GM18907 (cell line): Measurements from ENCODE around the gene ARL3.
"Not testable (repeated sequence)": the region's sequence is repeated elsewhere in the genome, so short reads cannot be mapped to it uniquely, and the experiment has no call there.

Source experiments
- ATAC-seq: cut with Tn5 transposase; IDR thresholded peaks from one replicate; pipeline ENCODE4 v1.9.1; 2021; ENCODE audit warnings: mild to moderate bottlenecking, moderate library complexity; ENCODE audit not compliant: unreplicated experiment

Gene ARL3, protein sequence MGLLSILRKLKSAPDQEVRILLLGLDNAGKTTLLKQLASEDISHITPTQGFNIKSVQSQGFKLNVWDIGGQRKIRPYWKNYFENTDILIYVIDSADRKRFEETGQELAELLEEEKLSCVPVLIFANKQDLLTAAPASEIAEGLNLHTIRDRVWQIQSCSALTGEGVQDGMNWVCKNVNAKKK

DNA sequence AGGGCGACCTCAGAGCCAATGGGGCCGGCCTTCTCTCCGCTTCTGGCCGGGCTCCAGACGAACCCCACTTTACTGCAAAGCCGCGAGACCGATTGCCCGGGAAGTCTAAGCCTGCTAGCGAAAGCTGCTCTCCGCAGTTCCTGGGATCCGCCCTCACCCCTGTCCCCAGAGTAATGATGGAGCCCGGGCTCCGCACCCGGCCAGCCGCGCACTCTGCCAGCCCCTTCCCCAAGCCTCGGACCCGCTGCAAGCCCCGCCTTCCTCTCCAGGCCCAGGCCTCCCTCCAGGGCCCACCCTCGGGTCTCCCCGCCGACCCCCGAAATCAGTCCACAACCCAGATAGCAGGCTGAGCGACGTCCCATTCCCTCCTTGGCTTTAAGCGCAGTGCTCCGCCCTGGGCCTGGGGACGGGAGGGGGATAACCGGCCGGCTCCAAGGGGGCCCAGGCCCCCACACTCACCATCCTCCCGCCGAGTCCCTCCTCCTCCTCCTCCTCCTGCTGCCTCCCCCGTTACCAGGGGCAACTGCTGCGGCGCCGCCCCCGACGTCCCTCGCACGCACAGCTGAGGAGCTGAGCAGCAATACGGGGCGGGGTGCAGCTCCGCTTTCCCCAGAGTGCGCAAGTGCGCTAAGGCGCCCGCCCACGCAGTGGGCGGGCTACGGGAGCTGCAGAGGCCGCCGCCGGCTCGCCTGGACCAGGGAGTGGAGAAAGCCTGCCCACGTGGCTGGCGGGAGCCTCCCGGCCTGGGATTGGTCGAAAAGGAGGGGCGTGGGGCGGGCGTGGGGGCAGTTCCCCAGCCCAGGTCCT, at the start of gene ARL3:
TSS of gene ARL3 (minus strand) at position 584 of the 807 bp plus-strand sequence. CDS start at position 462, 122 bp downstream.
- peak; percentile 78 for ATAC-seq

DNA sequence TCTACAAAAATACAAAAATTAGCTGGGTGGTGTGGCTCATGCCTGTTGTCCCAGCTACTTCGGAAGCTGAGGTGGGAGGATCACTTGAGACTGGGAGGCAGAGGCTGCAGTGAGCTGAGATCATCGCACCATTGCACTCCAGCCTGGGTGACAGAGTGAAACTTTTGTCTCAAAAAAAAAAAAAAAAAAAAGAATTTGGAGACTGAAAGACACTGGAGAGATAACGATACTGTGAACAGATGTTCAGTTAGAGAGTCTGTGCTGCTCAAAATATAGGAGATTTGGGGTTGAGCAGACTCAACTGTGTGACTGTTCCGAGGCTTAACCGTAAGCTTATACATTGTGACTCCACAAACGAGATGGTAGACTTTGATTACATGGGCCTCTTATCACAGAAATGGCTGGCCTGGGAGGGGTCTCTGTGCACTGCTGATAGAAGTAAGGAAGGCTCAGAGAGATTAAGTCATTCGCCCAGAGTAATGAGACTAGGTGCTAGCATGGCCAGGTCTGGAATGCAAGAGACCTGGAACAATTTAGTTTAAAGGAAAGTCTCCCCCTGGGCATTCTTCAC, 48.9 kb upstream of the ARL3 start:
- no peak for ATAC-seq

DNA sequence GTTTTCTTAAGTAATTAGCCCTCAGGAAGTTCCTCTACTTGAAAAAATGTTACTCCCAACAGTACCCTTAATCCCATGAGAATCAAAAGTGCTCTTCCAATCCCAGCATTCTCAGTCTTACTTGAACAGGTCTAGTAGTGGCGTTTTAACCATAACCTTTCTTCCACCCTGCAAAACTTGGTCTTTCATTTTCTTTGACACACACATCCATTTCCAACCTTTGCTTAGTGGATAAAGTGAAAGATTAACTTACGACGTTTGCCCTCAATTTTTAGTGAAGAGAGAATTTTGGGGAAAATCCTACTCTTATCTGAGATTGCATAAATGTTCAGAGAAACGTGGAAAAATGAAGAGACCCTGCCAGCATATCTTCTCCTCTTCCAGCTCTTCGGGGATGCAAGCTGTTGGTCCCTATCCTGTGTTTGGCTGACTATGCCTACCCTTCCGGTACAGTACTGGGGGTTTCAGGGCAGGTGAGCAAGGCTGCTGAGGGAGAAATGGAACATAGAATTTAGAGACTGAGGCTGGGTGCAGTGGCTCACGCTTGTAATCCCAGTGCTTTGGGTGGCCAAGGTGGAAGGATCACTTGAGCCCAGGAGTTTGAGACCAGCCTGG, 48.3 kb upstream of the ARL3 start:
- no peak for ATAC-seq

DNA sequence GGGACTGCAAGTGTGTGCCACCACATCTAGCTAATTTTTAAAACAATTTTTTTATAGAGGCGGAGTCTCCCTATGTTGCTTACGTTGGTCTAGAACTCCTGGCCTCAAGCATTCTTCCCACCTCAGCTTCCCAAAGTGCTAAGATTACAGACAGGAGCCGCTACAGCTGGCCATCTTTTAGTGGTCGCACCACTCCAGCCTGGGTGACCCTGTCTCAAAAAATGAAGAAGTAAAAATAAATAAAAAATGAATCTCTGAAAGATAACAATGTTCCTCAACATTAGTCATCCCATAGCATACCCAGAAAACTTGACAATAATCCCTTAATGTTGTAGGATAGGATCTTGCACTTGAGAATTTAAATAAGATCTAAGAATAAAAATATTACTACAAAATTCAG, 47.8 kb upstream of the ARL3 start:
- ATAC-seq: no peak

DNA sequence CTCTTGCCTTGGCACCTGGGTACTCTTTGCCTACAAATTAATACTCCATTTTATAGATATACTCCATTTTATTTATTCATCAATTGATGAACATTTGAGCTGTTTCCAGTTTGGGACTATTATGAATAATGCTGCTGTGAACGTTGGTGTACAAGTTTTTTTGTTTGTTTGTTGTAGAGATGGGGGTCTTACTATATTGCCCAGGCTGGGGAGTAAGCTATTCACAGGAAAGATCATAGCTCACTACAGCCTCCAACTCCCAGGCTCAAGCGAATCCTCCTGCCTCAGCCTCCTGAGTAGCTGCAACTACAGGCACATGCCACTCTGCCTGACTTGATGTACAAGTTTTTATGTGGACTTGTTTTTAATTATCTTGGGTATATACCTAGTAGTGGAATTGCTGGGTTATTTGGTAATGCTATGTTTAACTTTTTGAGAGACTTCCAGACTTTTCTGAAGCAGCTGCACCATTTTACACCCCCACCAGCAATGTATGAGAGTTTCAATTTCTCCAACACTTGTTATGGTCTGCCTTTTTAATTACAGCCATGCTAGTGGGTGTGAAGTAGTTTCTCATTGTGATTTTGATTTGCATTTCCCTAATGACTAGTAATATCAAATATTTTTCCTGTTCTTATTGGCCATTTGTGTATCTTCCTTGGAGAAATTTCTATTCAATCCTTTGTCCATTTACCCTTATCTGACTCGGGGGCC, 45.5 kb upstream of the ARL3 start:
- ATAC-seq: no peak

DNA sequence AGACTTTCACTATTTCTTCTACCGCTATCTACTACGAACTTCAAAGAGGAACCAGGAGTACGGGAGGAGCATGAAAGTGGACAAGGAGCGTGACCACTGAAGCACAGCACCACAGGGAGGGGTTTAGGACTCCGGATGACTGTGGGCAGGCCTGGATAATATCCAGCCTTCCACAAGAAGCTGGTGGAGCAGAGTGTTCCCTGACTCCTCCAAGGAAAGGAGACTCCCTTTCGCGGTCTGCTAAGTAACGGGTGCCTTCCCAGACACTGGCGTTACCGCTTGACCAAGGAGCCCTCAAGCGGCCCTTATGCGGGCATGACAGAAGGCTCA, 44.7 kb upstream of the ARL3 start:
- not testable (repeated sequence) for ATAC-seq

DNA sequence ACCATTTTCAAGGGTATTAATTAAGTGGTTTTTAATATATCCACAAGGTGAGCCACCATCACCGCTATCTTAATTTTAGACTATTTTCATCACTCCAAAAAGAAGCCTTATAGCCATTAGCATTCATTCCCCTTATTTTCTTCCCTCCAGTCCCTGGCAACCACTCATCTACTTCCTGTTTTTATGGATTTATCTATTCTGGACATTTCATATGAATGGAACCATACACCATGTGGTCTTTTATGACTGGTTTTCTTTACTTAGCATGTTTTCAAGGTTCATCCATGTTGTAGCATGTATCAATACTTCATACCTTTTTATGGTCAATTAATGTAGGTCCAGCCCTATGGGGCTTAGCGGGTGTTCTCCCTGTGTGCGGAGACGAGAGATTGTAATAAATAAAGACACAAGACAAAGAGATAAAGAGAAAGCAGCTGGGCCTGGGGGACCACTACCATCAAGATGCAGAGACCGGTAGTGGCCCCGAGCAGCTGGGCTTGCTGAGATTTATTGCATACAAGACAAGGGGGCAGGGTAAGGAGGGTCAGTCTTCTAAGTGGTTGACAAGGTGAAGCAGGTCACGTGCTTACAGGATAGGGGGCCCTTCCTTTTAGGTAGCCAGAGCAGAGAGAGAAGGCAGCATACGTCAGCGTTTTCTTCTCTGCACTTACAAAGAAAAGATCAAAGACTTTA, 44.2 kb upstream of the ARL3 start:
- ATAC-seq: no peak

DNA sequence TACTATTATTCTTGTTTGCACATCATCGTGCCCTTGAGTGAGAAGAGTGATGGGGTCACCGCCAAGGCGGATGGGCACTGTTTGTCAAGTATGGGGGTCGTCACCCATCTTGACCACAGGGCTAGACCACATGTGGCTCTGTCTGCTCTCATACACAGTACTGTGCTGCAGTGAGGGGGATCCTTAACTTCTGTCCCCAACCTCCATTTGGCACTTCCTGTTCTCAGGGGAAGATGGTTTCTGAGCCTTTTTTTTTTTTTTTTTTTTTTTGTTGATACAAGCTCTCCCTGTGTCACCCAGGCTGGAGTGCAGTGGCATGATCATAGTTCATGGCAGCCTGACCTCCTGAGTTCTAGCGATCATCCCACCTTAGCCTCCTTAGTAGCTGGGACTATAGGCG, 43.1 kb upstream of the ARL3 start:
- ATAC-seq: no peak

DNA sequence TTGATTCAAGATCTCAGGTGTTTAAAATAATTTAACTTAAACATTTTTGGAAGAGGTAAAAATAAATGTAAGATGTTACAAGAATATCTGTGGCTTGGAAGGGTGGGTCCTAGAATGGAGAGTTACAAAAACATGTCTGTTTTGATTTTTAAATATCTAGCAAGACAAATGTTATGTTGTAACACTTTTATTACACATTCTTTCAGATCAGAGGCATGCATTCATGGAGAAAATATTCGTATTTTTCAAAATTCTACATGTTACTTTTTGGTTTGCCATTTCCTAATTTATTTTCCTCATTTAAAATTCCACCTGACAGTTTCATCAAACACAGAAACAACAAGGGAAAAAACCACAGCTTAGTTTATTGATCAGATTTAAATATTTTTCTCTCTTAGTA, 39.5 kb upstream of the ARL3 start:
- no peak for ATAC-seq

DNA sequence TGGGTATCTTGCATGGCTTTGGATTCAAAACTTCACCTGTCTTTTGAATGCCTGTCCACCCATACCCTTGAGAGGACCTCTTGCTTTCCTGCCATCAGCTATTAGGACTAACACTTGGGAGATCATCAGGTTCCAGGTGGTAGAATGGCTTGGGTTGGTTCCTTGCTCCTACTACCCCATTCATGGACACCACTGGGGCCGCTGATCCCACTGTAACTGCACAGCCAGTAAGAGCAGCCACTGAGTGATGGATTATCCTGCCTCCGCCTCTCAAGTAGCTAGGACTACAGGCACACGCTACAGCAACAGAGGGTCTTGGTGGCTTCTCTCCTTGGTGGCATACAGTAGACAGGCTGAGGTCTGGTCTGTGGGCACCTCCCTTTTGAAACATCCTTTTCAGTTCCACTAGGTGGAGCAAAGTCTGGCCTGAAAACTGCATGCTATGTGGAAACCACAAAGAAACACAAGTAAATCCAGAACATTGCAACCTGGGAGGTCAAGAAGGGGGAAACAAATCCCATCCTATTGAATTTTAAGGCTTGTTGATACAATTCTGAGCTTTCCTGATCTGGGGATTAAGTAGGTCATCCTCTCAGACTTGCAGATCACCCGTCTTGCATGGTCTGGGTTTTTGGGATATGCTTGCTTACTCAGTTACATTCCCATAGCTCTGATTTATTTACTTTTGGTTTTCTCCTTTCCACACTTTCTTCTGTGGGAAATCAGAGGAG, 38.9 kb upstream of the ARL3 start:
- peak; percentile 56 for ATAC-seq

DNA sequence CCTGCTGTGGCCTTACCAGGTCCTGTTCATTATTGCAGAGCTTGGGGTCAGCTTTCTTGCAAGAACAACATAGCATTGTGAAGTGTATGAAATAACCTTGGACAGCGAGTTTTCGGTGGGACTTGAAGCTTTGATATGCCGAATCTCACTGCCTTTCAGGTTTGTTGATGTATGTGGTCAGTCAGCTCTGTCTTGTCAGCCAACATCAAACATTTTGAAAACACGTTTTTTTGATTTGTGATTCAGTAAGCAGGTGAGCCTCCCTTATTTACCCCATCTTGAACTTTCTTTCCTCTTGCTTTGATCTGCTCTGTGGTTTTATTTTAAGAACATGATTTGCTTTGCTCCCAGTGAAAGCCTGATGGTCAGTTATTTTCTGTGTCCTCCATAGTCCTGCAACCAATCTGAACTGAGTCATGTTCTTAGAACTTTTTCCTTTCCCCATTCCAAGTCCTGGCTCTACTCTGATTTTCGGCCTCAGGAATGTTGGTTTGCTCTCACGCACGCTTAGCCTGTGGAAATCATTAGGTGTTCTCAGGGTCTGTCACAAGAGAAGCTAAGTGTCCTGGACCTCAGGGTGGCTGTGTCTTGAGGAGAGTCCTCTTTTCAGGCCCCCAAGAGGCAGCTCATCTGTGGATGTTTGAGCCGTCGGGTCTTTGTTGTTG, 38.2 kb upstream of the ARL3 start:
- ATAC-seq: no peak

DNA sequence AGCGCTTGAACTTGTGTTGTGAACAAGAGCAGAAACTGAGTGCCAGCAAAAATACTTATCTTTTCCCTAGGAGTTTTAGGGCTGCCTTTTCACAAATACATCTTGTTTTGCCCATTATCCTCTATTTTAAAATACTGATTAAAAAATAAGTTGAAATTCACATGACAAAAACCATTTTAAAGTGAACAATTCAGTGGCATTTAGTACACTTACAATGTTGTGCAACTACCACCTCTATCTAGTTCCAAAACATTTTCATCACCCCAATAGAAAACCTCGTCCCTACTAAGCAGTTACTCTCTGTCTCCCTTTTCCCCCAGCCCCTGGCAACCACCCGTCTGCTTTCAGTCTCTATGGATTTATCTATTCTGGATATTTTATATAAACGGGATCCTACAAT, 31.0 kb upstream of the ARL3 start:
- ATAC-seq: no peak

DNA sequence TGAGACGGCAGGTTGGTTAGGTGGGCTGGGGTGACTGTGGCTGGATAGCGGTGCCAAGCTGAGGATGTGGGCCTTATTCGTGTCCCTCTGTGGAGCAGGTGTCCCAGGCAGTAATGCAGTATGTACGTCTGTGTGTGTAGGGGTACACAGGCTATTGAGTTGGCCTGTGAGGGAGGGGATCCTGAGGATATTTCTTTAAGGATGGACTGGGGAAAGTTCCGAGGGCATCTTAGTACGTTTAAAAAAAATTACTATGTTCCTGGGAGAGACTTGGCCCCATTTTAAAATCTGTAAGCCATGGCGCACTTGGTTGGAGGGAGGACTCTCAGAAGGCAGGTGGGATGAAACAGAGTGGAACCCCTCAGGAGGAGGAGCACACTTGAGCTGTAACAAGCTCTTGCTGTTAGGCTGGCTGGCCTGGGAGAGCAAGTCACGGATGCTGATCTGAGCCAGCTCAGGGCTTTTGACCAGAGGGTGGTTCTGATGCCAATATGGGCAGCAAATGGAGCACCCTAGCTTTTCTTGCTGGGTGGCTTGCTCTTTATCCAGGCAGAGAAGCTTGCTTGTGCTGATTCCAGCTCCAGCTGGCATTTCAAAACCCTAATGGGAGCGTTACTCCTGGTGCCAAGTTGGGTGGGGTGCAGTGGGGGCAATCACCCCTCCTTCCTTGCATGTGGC, 30.3 kb upstream of the ARL3 start:
- peak; percentile 16 for ATAC-seq

DNA sequence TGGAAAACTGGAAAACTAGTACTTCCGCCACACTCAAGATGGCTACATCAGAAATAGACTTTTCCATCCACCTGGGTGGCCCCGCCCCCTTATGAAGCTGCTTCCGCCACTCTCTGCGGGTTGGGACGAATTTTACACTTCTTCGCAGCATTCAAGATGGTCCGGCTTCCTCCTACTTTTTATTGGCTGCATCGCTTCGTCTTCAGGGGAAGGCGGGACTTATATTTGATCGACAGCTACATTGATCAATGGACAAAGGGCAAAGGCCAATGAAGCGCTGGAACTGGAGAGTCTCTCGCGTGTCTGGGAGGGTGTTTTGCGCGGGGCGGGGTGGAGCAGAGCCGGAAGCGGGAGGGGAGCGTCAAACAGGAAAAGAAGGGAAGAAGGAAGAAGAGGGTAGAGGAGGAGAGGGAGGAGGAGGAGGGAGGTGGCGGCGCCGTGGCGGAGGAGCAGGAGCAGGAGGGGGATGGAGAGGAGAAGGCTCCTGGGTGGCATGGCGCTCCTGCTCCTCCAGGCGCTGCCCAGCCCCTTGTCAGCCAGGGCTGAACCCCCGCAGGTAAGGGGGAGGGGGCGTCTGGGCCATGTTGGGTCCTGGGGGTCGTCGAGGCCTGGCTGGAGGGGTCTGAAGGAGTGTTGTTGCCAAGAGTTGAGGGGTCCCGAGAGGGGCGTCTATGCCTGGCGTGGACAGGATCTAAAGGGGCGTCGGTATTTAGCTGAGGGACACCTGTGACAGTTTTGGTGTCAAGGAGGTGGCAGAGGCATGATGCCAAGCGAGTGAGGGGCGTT, 29.6 kb upstream of the ARL3 start, which contains the start of gene WBP1L:
TSS of gene WBP1L (plus strand) at position 361 of the 786 bp plus-strand sequence. CDS start at position 467, 106 bp downstream.
- peak; percentile 96 for ATAC-seq

DNA sequence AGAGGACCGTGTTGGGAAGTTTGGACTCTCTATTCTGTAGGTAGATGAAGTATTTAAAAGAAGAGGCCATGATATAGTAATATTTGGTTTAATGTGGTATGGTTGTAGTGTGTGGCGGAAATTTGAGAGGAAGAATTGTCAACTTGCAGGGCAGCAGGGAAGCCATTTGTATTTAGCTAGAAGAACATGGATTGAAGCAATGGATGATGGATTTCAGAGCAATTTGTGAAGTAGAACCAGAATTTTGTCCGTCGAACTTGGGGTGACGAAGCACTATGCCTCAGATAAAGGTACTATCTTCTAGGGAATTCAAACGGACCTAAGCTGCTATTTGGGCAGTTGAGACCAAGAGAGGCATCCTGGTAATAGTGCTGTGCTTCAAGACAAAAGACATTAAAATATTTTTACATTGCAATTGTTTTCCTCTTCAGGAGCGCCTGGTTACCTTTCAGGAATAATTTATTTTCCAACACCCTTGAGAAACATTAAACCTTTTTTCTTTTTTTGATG, 28.9 kb upstream of the ARL3 start:
- peak; percentile 2 for ATAC-seq

DNA sequence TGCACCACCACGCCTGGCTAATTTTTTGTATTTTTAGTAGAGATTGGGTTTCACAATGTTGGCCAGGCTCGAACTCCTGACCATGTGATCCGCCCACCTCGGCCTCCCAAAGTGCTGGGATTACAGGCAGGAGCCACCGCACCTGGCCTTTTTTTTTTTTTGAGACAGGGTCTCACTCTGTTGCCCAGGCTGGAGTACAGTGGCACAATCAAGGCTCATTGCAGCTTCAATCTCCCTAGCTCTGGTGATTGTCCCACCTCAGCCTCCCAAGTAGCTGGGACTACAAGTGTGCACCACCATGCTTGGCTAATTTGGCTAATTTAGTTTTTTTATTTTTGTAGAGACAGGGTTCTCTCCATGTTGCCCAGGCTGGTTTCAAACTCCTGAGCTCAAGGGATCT, 28.1 kb upstream of the ARL3 start:
- not testable (repeated sequence) for ATAC-seq

DNA sequence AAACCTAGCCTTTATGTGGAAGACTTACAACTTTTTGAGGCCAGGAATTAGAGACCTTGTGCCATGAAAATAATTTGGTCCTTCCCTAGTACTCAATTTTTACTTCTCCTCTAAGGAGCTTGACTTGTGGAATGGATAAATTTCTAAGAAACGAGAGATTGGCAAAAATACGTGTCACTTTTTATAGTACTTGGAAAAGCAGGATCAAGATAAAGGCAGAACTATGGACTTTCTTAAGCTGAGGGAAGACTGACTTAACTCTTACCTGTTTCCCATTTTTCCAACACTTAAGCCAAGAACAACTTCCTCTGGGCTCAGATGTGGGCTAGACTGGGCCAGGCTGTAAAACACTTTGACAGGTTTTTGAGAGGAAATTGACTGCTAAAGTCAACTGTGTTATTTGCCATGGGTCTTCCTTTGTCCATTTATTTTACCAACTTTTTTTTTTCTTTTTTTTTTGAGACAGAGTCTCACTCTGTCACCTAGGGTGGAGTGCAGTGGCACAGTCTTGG, 27.6 kb upstream of the ARL3 start:
- no peak for ATAC-seq

DNA sequence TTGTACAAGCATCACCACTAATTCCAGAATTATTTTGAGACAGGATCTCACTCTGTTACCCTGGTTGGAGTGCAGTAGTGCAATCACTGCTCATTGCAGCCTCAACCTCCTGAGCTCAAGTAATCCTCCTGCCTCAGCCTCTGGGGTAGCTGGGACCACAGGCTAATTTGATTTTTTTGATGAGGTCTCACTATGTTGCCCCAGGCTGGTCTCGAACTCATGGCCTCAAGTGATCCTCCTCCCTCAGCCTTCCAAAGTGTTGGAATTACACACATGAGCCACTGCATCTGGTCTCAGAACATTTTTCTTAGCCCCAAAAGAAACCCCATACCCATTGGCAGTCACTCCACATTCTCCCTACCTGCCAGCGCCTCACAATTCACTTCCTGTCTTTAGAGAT, 26.0 kb upstream of the ARL3 start:
- ATAC-seq: no peak
